Measurements from ENCODE around the gene NXF1.
A peak's percentile ranks its signal among the peaks of the same experiment; 100 is the strongest.

The NXF1 gene

GRCh38 chr11:62806611-62807121 is 1.4 kb upstream of the NXF1 start:
- in situ Hi-C loops (cut with HindIII; ENCODE audit: low sequenced_read_pairs) = no loop called here
- no peak overlapping the region for H3K4me3 ChIP-seq (ENCODE audit: low read depth, low read length)
- DNase-seq (ENCODE audit: low read depth, low spot score) = peak; percentile 14

GRCh38 chr11:62805961-62806441 is 761 bp upstream of the NXF1 start:
- TF ChIP-seq CTCF (IDR thresholded peaks at IDR 0.05; ENCODE audit: low read depth, low read length) = no peak
- in situ Hi-C loops (cut with HindIII; ENCODE audit: low sequenced_read_pairs) = no loop called here
- peak overlapping the region; percentile 94 for H3K4me3 ChIP-seq (ENCODE audit: low read depth, low read length)
- DNase-seq (ENCODE audit: low read depth, low spot score) = peak; percentile 17

More at GRCh38 chr11:62806611-62807121, 1.4 kb upstream of the NXF1 start:
- TF ChIP-seq CTCF (IDR thresholded peaks at IDR 0.05; ENCODE audit: low read depth, low read length) = no peak

GRCh38 chr11:62804310-62805075 is 747 bp downstream of the NXF1 start:
- no peak for TF ChIP-seq CTCF (IDR thresholded peaks at IDR 0.05; ENCODE audit: low read depth, low read length)
- peak overlapping the region; percentile 94 for H3K4me3 ChIP-seq (ENCODE audit: low read depth, low read length)
- in situ Hi-C loops (cut with HindIII; ENCODE audit: low sequenced_read_pairs) = no loop called here
- peak; percentile 51 for DNase-seq (ENCODE audit: low read depth, low spot score)

GRCh38 chr11:62801071-62801470 is 4.2 kb downstream of the NXF1 start:
- no peak overlapping the region for H3K4me3 ChIP-seq (ENCODE audit: low read depth, low read length)
- in situ Hi-C loops (cut with HindIII; ENCODE audit: low sequenced_read_pairs) = no loop called here
- no peak for TF ChIP-seq CTCF (IDR thresholded peaks at IDR 0.05; ENCODE audit: low read depth, low read length)
- no peak for DNase-seq (ENCODE audit: low read depth, low spot score)

- no peak for DNase-seq (ENCODE audit: low read depth, low spot score)
- in situ Hi-C loops (cut with HindIII; ENCODE audit: low sequenced_read_pairs) = no loop called here
- no peak for TF ChIP-seq CTCF (IDR thresholded peaks at IDR 0.05; ENCODE audit: low read depth, low read length)
- no peak overlapping the region for H3K4me3 ChIP-seq (ENCODE audit: low read depth, low read length)
Observed at GRCh38 chr11:62799486-62799885, 5.8 kb downstream of the NXF1 start.

GRCh38 chr11:62796281-62796680 is 9.0 kb downstream of the NXF1 start:
- H3K4me3 ChIP-seq (ENCODE audit: low read depth, low read length) = no peak overlapping the region
- no peak for TF ChIP-seq CTCF (IDR thresholded peaks at IDR 0.05; ENCODE audit: low read depth, low read length)
- no peak for DNase-seq (ENCODE audit: low read depth, low spot score)
- in situ Hi-C loops (cut with HindIII; ENCODE audit: low sequenced_read_pairs) = no loop called here

Data from astrocyte of the spinal cord (primary cell).